HG03354 (cell line): ENCODE results near the gene BAZ1A.

Experiments used
- ATAC-seq: cut with Tn5 transposase; IDR thresholded peaks from one replicate; pipeline ENCODE4 v1.9.1; 2021; ENCODE audit warnings: mild to moderate bottlenecking; ENCODE audit not compliant: unreplicated experiment, poor library complexity, severe bottlenecking

Gene BAZ1A

DNA sequence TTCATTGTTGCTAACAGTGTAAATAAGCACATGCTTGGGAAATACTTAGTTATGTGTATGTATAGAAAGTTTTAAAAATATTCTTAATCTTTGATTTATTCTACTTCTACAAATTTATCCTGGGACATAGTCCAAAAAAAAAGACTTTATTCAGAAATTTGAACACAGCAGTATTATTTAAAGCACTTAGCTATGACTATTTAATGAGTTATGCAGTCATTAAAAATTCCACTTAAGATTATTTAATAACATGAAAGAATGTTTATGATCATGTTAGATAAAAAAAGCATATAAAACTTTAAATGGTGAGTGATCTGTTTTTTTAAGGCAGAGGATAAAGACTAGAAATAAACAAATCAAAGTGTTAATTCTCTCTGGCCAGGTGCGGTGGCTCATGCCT is 78.3 kb downstream of the BAZ1A start:
- ATAC-seq: no peak

DNA sequence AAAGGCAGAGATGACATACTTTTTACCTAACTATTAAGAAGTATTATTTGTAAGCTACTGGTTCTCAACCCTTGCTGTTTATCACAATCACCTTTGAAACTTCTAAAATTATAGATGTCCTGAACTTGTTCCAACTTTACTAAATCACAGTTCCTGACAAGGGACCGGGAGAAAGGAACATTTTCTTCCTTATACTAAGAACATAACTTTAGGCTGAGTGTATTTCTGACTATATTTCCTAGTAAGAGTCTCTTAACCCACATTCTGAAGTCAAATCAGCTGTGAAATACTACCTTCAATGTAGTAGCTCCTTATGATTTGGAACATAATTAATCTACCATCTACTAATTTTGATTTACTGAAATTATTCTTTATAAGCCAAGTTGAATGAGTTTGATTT is 80.2 kb downstream of the BAZ1A start:
- ATAC-seq: no peak

GRCh38 chr14:34794217-34794616 is 80.9 kb downstream of the BAZ1A start:
- no peak for ATAC-seq

GRCh38 chr14:34792598-34792997 is 82.6 kb downstream of the BAZ1A start:
- ATAC-seq: no peak

- peak; percentile 58 for ATAC-seq
These were observed 89.7 kb downstream of the BAZ1A start for GRCh38 chr14:34785223-34786006.

DNA sequence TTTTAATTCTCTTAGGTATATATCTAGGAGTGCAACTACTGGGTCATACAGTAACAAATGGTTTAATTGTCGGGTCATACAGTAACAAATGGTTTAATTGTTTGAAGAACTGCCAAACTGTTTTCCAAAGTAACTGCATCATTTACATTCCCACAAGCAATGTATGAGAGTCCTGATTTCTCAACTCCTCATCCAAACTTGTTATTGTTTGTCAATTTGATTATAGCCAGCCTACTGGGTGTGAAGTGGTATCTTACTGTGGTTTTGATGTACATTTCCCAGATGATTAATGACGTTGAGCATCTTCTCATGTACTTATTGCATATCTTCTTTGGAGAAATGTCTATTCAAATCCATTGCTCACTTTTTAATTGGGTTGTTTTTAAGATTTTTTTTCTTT is 93.1 kb downstream of the BAZ1A start:
- ATAC-seq: no peak

DNA sequence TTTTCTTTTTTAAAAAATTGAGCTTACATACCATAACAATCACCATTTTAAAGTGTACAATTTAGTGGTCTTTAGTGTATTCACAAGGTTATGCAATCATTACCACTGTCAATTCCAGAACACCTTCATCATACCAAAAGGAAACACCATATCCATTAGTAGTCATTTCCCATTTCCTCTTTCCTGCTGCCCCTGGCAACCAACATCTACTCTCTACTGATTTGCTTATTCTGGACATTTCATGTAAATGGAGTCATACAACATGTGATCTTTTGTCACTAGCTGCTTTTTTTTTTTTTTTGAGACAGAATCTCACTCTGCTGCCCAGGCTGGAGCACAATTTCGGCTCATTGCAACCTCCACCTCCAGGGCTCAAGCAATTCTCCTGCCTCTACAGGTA is 93.9 kb downstream of the BAZ1A start:
- ATAC-seq: no peak

- no peak for ATAC-seq
These were observed 94.5 kb downstream of the BAZ1A start for GRCh38 chr14:34780646-34781045.

- ATAC-seq: no peak
These were observed 96.4 kb downstream of the BAZ1A start for GRCh38 chr14:34778744-34779143.

DNA sequence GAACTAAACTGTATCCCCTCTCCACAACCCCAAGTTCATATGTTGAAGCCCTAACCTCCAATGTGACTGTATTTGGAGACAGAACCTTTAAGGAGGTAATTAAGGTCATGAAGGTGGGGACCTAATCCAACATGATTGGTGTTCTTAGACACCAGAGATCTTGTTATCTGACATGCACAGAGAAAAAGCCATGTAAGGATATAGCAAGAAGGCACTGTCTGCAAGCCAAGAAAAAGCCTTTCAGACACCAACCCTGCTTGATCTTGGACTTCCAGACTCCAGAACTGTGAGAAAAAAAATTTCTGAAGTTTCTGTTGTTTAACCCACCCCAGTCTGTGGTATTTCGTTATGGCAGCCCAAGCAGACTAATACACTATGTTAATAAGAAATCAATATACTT is 98.5 kb downstream of the BAZ1A start:
- ATAC-seq: no peak

GRCh38 chr14:34775922-34776321 is 99.2 kb downstream of the BAZ1A start:
- ATAC-seq: no peak

- ATAC-seq: no peak
These were observed 99.8 kb downstream of the BAZ1A start for GRCh38 chr14:34775342-34775741.

DNA sequence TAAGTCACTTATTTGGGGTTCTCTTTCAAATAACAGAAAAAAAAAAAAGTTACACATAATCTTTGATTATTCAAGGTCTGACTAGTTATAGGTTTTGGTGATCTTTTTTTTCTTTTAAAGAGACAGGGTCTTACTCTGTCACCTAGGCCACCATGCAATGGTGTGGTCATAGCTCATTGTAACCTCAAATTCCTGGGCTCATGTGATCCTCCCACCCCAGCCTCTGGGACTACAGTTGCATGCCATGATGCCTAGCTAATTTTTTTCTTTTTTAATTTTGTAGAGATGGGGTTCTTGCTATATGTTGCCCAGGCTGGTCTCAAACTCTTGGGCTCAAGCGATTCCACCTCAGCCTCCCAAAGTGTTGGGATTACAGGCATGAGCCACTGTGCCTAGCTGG is 104.3 kb downstream of the BAZ1A start:
- no peak for ATAC-seq

- no peak for ATAC-seq
These were observed 108.6 kb downstream of the BAZ1A start for GRCh38 chr14:34766606-34767005.

DNA sequence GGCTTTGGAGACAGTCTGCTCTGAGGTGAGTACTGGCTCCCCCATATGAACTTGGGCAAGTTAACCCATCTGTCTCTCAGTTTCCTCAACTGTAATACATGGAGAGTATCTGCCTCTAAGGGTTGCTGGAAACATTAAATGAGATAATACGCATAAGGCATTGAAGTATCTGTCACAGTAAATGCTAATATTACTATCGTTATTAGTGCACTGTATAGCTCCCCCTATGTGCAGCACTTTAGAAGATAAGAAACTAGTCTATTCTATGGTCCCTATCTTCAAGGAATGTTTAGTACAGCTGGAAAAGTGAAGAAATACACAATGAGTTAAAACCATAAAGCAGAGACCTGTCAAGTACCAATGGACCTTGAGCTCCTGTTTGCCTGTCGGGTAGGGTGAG is 109.1 kb downstream of the BAZ1A start:
- no peak for ATAC-seq

- no peak for ATAC-seq
These were observed 119.9 kb downstream of the BAZ1A start for GRCh38 chr14:34755215-34755614.

DNA sequence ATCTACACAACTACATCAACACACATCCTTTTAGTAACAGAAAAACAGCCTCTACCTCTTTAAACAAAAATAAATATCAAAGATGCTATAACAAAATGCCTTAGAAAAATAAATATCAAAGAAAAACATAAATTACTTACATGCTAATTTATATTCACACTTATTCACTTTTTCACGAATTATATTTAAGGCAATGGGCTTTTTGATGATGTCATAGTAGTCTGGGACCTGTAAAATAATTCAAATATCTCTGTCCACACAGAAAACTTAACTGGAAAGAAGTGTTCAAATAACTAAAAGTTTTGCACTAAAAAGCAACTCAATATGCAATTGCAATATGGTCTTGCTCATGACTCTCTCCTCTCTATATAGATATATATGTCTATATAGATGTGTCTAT is 120.5 kb downstream of the BAZ1A start:
- no peak for ATAC-seq

GRCh38 chr14:34750670-34751069 is 124.5 kb downstream of the BAZ1A start:
- ATAC-seq: no peak

DNA sequence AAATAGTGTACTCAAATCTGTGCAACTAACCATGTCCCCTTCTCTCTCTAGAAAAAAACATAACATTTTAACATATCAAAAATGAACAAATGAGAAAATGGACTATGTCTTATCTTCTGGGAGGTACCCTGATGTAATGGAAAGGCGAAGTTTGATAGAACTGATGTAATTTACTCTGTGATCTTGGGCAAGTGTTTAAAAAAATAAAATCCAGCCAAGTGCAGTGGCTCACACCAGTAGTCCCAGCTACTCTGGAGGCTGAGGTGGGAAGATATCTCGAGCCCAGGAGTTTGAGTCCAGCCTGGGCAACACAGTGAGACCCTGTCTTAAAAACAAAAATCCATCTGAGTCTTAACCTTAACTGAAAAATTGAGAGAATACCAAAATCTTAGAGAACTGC is 124.9 kb downstream of the BAZ1A start:
- no peak for ATAC-seq

- no peak for ATAC-seq
These were observed 125.8 kb downstream of the BAZ1A start for GRCh38 chr14:34749408-34749807.

DNA sequence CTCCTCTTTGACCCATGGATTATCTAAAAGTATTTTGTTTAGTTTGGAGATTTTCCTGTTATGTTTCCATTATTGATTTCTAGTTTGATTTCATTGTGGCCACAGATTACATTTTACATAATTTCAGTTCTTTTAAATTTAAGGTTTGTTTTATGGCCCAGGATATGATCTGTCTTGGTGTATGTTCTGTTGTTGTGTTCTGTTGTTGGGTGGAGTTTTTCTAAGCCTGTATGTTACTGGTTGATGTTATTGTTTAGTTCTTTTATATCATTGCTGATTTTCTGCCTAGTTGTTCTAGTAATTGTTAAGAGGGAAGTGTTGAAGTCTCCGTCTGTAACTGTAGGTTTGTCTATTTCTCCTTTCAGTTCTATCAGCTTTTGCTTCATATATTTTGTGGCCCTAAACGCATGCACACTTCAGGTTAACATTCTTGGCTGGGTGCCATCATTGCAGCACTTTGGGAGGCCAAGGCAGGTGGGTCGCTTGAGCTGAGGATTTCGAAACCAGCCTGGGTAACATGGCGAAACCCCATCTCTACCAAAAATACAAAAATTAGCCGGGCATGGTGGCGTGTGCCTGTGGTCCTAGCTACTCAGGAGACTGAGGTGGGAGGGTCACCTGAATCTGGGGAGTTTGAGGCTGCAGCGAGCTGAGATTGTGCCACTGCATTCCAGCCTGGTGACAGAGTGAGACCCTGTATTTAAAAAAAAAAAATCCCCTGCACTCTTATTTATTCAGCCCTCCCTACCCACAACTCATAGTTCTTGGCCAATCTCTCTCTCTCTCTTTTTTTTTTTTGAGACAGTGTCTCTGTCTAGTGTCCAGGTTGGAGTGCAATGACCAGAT is 132.7 kb downstream of the BAZ1A start:
- no peak for ATAC-seq
